Neural progenitor cell (in vitro differentiated cells): ENCODE measurements around the gene B3GAT3. TPM values are rescaled to one million over a fixed set of nuclear protein-coding genes. Genes with fewer than 3 reads are reported as not detected.

Experiments used
- DNase-seq: peaks from one replicate; pipeline ENCODE4 v3.0.0-alpha.2; 2016; ENCODE audit warnings: low spot score
- H2AFZ ChIP-seq: fragments of 200-600 bp; sonication (generic); replicated peaks from 2 replicates; pipeline ENCODE4 v1.6.1; 2016; ENCODE audit warnings: antibody characterized with exemption
- H3F3A ChIP-seq: fragments of 200-600 bp; sonication (generic); 2 replicates; pipeline ENCODE4 v1.6.1; 2016; ENCODE audit warnings: antibody characterized with exemption, low read depth
- H3K27ac ChIP-seq: fragments of 200-600 bp; sonication (generic); 2 replicates; pipeline ENCODE4 v1.5.1; 2016; ENCODE audit warnings: mild to moderate bottlenecking
- H3K27me3 ChIP-seq: fragments of 200-600 bp; sonication (generic); 2 replicates; pipeline ENCODE4 v1.6.1; 2016; ENCODE audit warnings: mild to moderate bottlenecking, moderate library complexity
- H3K36me3 ChIP-seq: fragments of 200-600 bp; sonication (generic); 2 replicates; pipeline ENCODE4 v1.5.1; 2016
- H3K4me1 ChIP-seq: fragments of 200-600 bp; sonication (generic); 2 replicates; pipeline ENCODE4 v1.6.1; 2016; ENCODE audit warnings: mixed run types
- H3K4me2 ChIP-seq: fragments of 200-600 bp; sonication (generic); 2 replicates; pipeline ENCODE4 v1.6.1; 2016
- H3K4me3 ChIP-seq: fragments of 200-600 bp; sonication (generic); 2 replicates; pipeline ENCODE4 v1.5.1; 2016
- H3K79me2 ChIP-seq: fragments of 200-600 bp; sonication (generic); 2 replicates; pipeline ENCODE4 v1.6.1; 2016; ENCODE audit warnings: low read depth
- H3K9ac ChIP-seq: fragments of 200-600 bp; sonication (generic); 2 replicates; pipeline ENCODE4 v1.6.1; 2016
- H3K9me3 ChIP-seq: fragments of 200-600 bp; sonication (generic); 2 replicates; pipeline ENCODE4 v1.5.1; 2016; ENCODE audit warnings: low read depth
- H4K20me1 ChIP-seq: fragments of 200-600 bp; sonication (generic); 2 replicates; pipeline ENCODE4 v1.6.1; 2016; ENCODE audit warnings: low read depth
- H3K27ac Mint-ChIP-seq: 3 replicates; pipeline ENCODE4 v1.8.0; 2021; ENCODE audit warnings: mixed read lengths
- H3K27me3 Mint-ChIP-seq: 2 replicates; pipeline ENCODE4 v1.8.0; 2022; ENCODE audit warnings: low read depth, mild to moderate bottlenecking, inconsistent platforms, moderate library complexity, mixed read lengths; ENCODE audit not compliant: insufficient read depth
- H3K36me3 Mint-ChIP-seq: 3 replicates; pipeline ENCODE4 v1.8.0; 2021; ENCODE audit warnings: mixed read lengths
- H3K4me1 Mint-ChIP-seq: 3 replicates; pipeline ENCODE4 v1.8.0; 2021; ENCODE audit warnings: mixed read lengths
- H3K4me3 Mint-ChIP-seq: 3 replicates; pipeline ENCODE4 v1.8.0; 2021; ENCODE audit warnings: mild to moderate bottlenecking, moderate library complexity, mixed read lengths
- H3K9me3 Mint-ChIP-seq: 3 replicates; pipeline ENCODE4 v1.8.0; 2020; ENCODE audit warnings: mixed read lengths
- CTCF ChIP-seq: fragments of 200-600 bp; sonication (generic); IDR thresholded peaks from 2 replicates; pipeline ENCODE4 v1.5.1; 2017; ENCODE audit warnings: antibody characterized with exemption, mild to moderate bottlenecking
- EZH2 ChIP-seq: fragments of 200-600 bp; sonication (generic); IDR thresholded peaks from 2 replicates; pipeline ENCODE4 v1.6.1; 2017; ENCODE audit warnings: antibody characterized with exemption, mild to moderate bottlenecking, moderate library complexity
- EZH2phosphoT487 ChIP-seq: fragments of 200-600 bp; sonication (generic); IDR thresholded peaks from 2 replicates; pipeline ENCODE4 v1.6.1; 2017; ENCODE audit warnings: antibody characterized with exemption
- total RNA-seq: library from RNA; depleted of rRNA; stranded (reverse); fragments of >200 nt; gene quantifications from 2 replicates; pipeline ENCODE4 v1.2.3, GENCODE V29; 2015; ENCODE audit warnings: low replicate concordance

B3GAT3 gene
- total RNA-seq, 1 donor from 2014 or later: 21.2 TPM

GRCh38 chr11:62646825-62647608 lies 25.2 kb upstream of the B3GAT3 start:
- Mint-ChIP-seq H3K4me3 (peak overlapping the region; percentile 100), H3K27ac (peak overlapping the region; percentile 34), H3K4me1 (peaks cover 18% of the 10 kb centered on the region), H3K36me3 (peaks cover 9% of the 10 kb centered on the region), H3K9me3 (no peaks in the 10 kb centered on the region), H3K27me3 (peaks cover 8% of the 10 kb centered on the region)
- H3K4me3 ChIP-seq: no peak overlapping the region
- H3K4me2 ChIP-seq: peak overlapping the region; percentile 53
- peaks cover 17% of the 10 kb centered on the region for H4K20me1 ChIP-seq
- no peaks in the 10 kb centered on the region for H3K36me3 ChIP-seq
- H2AFZ ChIP-seq: no peak overlapping the region
- H3K4me1 ChIP-seq: peaks cover 6% of the 10 kb centered on the region
- H3K27me3 ChIP-seq: no peaks in the 10 kb centered on the region
- H3K27ac ChIP-seq: no peak overlapping the region
- TF ChIP-seq EZH2 (no peak), CTCF (no peak), EZH2phosphoT487 (no peak)
- H3F3A ChIP-seq: peaks cover 16% of the 10 kb centered on the region
- peaks cover 62% of the 10 kb centered on the region for H3K79me2 ChIP-seq
- no peak overlapping the region for H3K9ac ChIP-seq
- H3K9me3 ChIP-seq: no peaks in the 10 kb centered on the region
- no peak for DNase-seq

GRCh38 chr11:62645946-62646824 lies 24.4 kb upstream of the B3GAT3 start, which contains the start of gene GANAB:
GANAB (minus strand) TSS chr11:62646613; CDS start chr11:62646599, 14 bp downstream.
- H3K36me3 ChIP-seq: no peaks in the 10 kb centered on the region
- peaks cover 6% of the 10 kb centered on the region for H3K4me1 ChIP-seq
- no peaks in the 10 kb centered on the region for H3K9me3 ChIP-seq
- peak within 1 kb of the TSS; percentile 94 for H3K27ac ChIP-seq
- peak; percentile 4 for TF ChIP-seq CTCF
- TF ChIP-seq EZH2: no peak
- no peaks in the 10 kb centered on the region for H3K27me3 ChIP-seq
- H3F3A ChIP-seq: peaks cover 16% of the 10 kb centered on the region
- peaks cover 20% of the 10 kb centered on the region for H4K20me1 ChIP-seq
- peak within 1 kb of the TSS; percentile 98 for H3K4me3 ChIP-seq
- Mint-ChIP-seq H3K4me3 (peak within 1 kb of the TSS; percentile 100), H3K36me3 (peaks cover 12% of the 10 kb centered on the region), H3K4me1 (peaks cover 15% of the 10 kb centered on the region), H3K9me3 (no peaks in the 10 kb centered on the region), H3K27me3 (peaks cover 8% of the 10 kb centered on the region), H3K27ac (peak within 1 kb of the TSS; percentile 99)
- DNase-seq: peak; percentile 100
- peaks cover 62% of the 10 kb centered on the region for H3K79me2 ChIP-seq
- peak within 1 kb of the TSS; percentile 95 for H3K4me2 ChIP-seq
- peak within 1 kb of the TSS; percentile 99 for H3K9ac ChIP-seq
- H2AFZ ChIP-seq: peak within 1 kb of the TSS; percentile 81

- peaks cover 16% of the 10 kb centered on the region for H3F3A ChIP-seq
- H4K20me1 ChIP-seq: peaks cover 20% of the 10 kb centered on the region
- peak overlapping the region; percentile 100 for H3K4me3 Mint-ChIP-seq
- peaks cover 6% of the 10 kb centered on the region for H3K4me1 ChIP-seq
- peak overlapping the region; percentile 95 for H3K4me2 ChIP-seq
- no peak overlapping the region for H2AFZ ChIP-seq
- H3K27ac Mint-ChIP-seq: peak overlapping the region; percentile 99
- H3K4me1 Mint-ChIP-seq: peaks cover 15% of the 10 kb centered on the region
- no peaks in the 10 kb centered on the region for H3K27me3 ChIP-seq
- H3K9ac ChIP-seq: peak overlapping the region; percentile 99
- H3K36me3 ChIP-seq: no peaks in the 10 kb centered on the region
- no peaks in the 10 kb centered on the region for H3K9me3 ChIP-seq
- H3K27me3 Mint-ChIP-seq: peaks cover 8% of the 10 kb centered on the region
- peak overlapping the region; percentile 98 for H3K4me3 ChIP-seq
- peaks cover 15% of the 10 kb centered on the region for H3K36me3 Mint-ChIP-seq
- H3K27ac ChIP-seq: peak overlapping the region; percentile 94
- TF ChIP-seq EZH2phosphoT487: no peak
- no peak for TF ChIP-seq CTCF
- no peak for TF ChIP-seq EZH2
- no peak for DNase-seq
- H3K9me3 Mint-ChIP-seq: no peaks in the 10 kb centered on the region
- H3K79me2 ChIP-seq: peaks cover 62% of the 10 kb centered on the region
Observed at GRCh38 chr11:62645671-62645945, 23.8 kb upstream of the B3GAT3 start.
